ENCODE data around the gene SUFU. TPM values are rescaled to one million over a fixed set of nuclear protein-coding genes. Genes with fewer than 3 reads are reported as not detected.

Gene SUFU
- total and polyA plus RNA-seq, 2 experiments from 2014 or later = 2.8 to 5.6 TPM

GRCh38 chr10:102620138-102620590, 116.4 kb downstream of the SUFU start (continued):
- TF ChIP-seq CTCF (conservative IDR thresholded peaks at IDR 0.05; ENCODE audit: low read depth in 2 of 2) = no peak
- TF ChIP-seq EZH2 (IDR thresholded peaks at IDR 0.05; ENCODE audit: low read depth, unreplicated experiment) = no peak
- no peak for TF ChIP-seq ZNF331 (CRISPR knock-in tag; IDR thresholded peaks at IDR 0.05; ENCODE audit: low read depth)
- no peak for TF ChIP-seq ETS1 (IDR thresholded peaks at IDR 0.05)
- no peak for TF ChIP-seq REST (IDR thresholded peaks at IDR 0.05; ENCODE audit: unreplicated experiment)

- Mint-ChIP-seq H3K36me3 (ENCODE audit: low read depth) (no peaks in the 10 kb centered on the region; the same call in 1 of the 3 replicates), H3K9me3 (no peaks in the 10 kb centered on the region), H3K4me3 (no peak overlapping the region), H3K27me3 (ENCODE audit: insufficient read depth, low read depth, poor library complexity) (peaks cover 13% of the 10 kb centered on the region), H3K4me1 (peaks cover 39% of the 10 kb centered on the region), H3K27ac (no peak overlapping the region)
- Histone ChIP-seq H3K27ac (ENCODE audit: low read depth) (no peak overlapping the region), H3K27me3 (ENCODE audit: insufficient read depth) (no peaks in the 10 kb centered on the region), H3K4me1 (ENCODE audit: insufficient read depth) (0 out of 2 replicates have a peak, but pooled peaks cover under 1% of the 10 kb centered on the region), H3K79me2 (replicated peaks; ENCODE audit: insufficient read depth) (no peaks in the 10 kb centered on the region), H3K4me2 (no peak overlapping the region), H3K4me3 (no peak overlapping the region), H3K9me2 (ENCODE audit: insufficient read depth) (no peaks in the 10 kb centered on the region), H3K36me3 (ENCODE audit: insufficient read depth) (no peaks in the 10 kb centered on the region), H2AFZ (no peak overlapping the region), H3F3A (replicated peaks; ENCODE audit: low read depth) (no peaks in the 10 kb centered on the region), H4K20me1 (replicated peaks; ENCODE audit: insufficient read depth) (no peaks in the 10 kb centered on the region)
- DNase-seq (ENCODE audit: low spot score) (no peak), ATAC-seq (no peak)
- TF ChIP-seq NANOG (IDR thresholded peaks at IDR 0.05; ENCODE audit: borderline replicate concordance) (no peak), STAT1 (IDR thresholded peaks at IDR 0.05; ENCODE audit: unreplicated experiment) (no peak), ETS1 (IDR thresholded peaks at IDR 0.05) (no peak), CTCF (conservative IDR thresholded peaks at IDR 0.05; ENCODE audit: low read depth in 2 of 2) (no peak), JUNB (IDR thresholded peaks at IDR 0.05; ENCODE audit: unreplicated experiment) (no peak), EZH2 (IDR thresholded peaks at IDR 0.05; ENCODE audit: low read depth, unreplicated experiment) (no peak)
These were observed 117.0 kb downstream of the SUFU start for GRCh38 chr10:102620591-102621442.
